ENCODE data around the gene CIB1.

The CIB1 gene

DNA sequence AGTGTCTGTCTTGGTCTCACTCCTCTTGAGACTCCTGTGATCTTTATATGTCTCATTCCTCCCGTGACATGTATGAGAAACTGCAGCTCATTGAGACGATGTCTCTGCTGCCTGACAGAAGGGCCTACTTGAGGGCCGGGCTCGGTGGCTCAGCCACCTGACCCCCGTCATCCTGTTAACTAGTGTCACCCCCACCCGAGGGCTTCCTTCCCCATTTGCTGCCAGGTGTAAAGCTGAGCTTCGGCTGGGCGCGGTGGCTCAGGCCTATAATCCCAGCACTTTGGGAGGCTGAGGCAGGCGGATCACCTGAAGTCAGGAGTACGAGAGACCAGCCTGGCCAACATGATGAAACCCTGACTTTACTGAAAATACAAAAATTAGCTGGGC is 19.9 kb downstream of the CIB1 start:
- no peak for DNase-seq (ENCODE audit: low read depth)
- no peak overlapping the region for H3K4me3 ChIP-seq (ENCODE audit: low read length)
- TF ChIP-seq, protein P1, sequence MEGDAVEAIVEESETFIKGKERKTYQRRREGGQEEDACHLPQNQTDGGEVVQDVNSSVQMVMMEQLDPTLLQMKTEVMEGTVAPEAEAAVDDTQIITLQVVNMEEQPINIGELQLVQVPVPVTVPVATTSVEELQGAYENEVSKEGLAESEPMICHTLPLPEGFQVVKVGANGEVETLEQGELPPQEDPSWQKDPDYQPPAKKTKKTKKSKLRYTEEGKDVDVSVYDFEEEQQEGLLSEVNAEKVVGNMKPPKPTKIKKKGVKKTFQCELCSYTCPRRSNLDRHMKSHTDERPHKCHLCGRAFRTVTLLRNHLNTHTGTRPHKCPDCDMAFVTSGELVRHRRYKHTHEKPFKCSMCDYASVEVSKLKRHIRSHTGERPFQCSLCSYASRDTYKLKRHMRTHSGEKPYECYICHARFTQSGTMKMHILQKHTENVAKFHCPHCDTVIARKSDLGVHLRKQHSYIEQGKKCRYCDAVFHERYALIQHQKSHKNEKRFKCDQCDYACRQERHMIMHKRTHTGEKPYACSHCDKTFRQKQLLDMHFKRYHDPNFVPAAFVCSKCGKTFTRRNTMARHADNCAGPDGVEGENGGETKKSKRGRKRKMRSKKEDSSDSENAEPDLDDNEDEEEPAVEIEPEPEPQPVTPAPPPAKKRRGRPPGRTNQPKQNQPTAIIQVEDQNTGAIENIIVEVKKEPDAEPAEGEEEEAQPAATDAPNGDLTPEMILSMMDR (conservative IDR thresholded peaks at IDR 0.05; ENCODE audit: low read length): no peak

GRCh38 chr15:90213122-90213817 is 20.5 kb downstream of the CIB1 start:
- no peak overlapping the region for H3K4me3 ChIP-seq (ENCODE audit: low read length)
- TF ChIP-seq, protein P1 (conservative IDR thresholded peaks at IDR 0.05; ENCODE audit: low read length): no peak
- DNase-seq (ENCODE audit: low read depth): no peak

- DNase-seq (ENCODE audit: low read depth): no peak
- H3K4me3 ChIP-seq (ENCODE audit: low read length): no peak overlapping the region
- TF ChIP-seq, protein P1 (conservative IDR thresholded peaks at IDR 0.05; ENCODE audit: low read length): no peak
These were observed 21.3 kb downstream of the CIB1 start for GRCh38 chr15:90212221-90213098.

DNA sequence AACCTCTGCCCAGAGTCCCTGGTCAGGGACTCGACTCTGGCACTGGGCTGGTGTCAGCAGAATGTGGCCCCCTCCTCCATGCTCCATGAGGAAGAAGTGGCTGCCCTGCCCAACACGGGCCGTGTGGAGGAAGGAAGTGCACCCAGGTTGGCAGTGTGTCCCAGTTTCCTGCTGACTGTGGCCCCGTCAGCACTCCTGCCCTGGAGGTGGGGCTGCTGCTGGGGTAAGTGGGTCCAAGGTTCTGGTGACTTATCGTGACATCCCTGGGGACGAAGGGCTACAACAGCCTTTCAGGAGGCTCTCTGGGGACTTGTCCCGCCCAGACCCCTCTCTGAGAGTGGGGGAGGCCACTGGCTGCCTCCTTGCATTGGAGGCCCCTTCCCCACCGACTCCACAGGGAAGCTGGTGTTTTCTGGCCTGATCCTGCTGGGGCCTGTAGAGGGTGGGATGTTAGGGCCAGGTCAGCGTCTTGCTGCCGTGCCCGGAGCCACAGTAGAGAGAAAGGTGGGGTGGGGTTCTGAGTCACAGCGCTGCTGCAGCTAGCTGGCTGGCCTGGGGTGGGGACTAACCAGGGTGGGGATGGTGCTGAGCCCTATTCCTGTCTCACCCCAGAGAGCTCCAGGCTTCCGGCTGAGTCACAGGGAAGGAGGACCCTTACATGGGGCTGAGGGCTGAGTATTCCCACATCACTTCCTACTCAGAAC is 22.1 kb downstream of the CIB1 start:
- no peak for DNase-seq (ENCODE audit: low read depth)
- no peak overlapping the region for H3K4me3 ChIP-seq (ENCODE audit: low read length)
- TF ChIP-seq, protein P1 (conservative IDR thresholded peaks at IDR 0.05; ENCODE audit: low read length): no peak

DNA sequence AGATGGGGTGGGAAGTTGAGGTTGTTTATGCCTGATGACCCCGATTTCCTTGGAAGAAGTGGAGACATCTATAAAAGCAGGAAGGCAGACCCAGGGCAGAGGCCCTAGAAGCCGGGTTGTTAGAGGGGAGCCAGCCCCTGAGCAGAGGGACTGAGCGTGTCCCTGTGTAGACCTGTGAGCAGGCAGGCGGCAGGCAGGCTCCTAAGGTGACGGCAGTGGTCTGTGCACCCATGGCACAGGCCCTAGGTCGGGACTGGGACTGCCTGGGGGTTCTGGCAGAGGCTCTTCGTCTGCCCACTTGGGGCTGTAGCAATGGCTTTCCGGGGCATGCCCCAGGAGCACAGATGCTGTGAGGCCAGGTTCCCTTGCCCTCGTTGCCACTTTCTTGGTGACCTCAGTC is 22.7 kb downstream of the CIB1 start:
- TF ChIP-seq, protein P1 (conservative IDR thresholded peaks at IDR 0.05; ENCODE audit: low read length): no peak
- DNase-seq (ENCODE audit: low read depth): no peak
- H3K4me3 ChIP-seq (ENCODE audit: low read length): no peak overlapping the region

DNA sequence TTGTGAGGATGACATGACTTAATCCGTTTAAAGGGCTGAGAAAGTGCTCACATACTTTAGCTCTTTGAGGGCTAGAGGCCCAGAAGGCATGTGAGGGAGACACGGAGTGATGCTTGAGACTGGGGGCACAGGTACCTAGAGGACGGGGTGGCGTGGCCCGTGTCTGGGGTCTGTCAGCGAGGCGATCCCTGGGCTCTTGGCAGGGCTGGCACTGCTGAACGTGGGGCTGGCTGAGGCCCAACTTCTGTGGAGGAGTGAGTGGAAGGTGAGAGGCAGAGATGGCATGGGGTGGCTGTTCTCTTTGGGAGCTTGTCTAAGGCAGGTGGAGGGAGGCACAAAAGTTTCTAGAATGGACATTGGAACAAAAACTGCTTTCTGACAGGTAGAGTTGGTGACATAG is 23.1 kb downstream of the CIB1 start:
- H3K4me3 ChIP-seq (ENCODE audit: low read length): no peak overlapping the region
- TF ChIP-seq, protein P1 (conservative IDR thresholded peaks at IDR 0.05; ENCODE audit: low read length): no peak
- DNase-seq (ENCODE audit: low read depth): no peak

All from AG10803 (cell line).